Right ventricle myocardium superior (tissue), 1 donor: ENCODE data around the gene KRTAP5-10. TPM values are rescaled to one million over a fixed set of nuclear protein-coding genes. Genes with fewer than 3 reads are reported as not detected.
"Not testable (repeated sequence)": the region's sequence is repeated elsewhere in the genome, so short reads cannot be mapped to it uniquely, and the experiment has no call there.

Experiments used
- ATAC-seq: fragments of 200-7000 bp; cut with Tn5 transposase; one replicate; pipeline ENCODE4 v1.9.1; 2020; ENCODE audit warnings: mild to moderate bottlenecking; ENCODE audit not compliant: poor library complexity
- DNase-seq: peaks from one replicate; pipeline ENCODE4 v3.0.0-alpha.2; 2020
- intact Hi-C: fragments of 100-400 bp; cut with DNase I; formaldehyde crosslinking; loops from one replicate; pipeline ENCODE4 v1.11.2; 2022
- total RNA-seq: library from RNA; stranded (reverse); fragmentation: NEBNext Ultra II Directional; extraction: Animal tissue kit (Norgen Biotek cat#: 25700); gene quantifications from one replicate; pipeline ENCODE4 v1.2.1, GENCODE V29; 2021
- donor health status: DM: no; HTN: yes; CAD: no; lungs with severe emphysema.

The KRTAP5-10 gene
- total RNA-seq, 1 donor from 2014 or later = not detected

GRCh38 chr11:71566626-71567599, 1.6 kb downstream of the KRTAP5-10 start:
- ATAC-seq, intact Hi-C loops, DNase-seq: not testable (repeated sequence)

- intact Hi-C loops, ATAC-seq, DNase-seq: not testable (repeated sequence)
Measured at GRCh38 chr11:71567633-71568032, 2.3 kb downstream of the KRTAP5-10 start.

GRCh38 chr11:71568704-71569349, 3.5 kb downstream of the KRTAP5-10 start:
- no peak for DNase-seq
- intact Hi-C loops = no loop called here
- no peak for ATAC-seq

GRCh38 chr11:71571101-71571850, 5.9 kb downstream of the KRTAP5-10 start:
- intact Hi-C loops, ATAC-seq: not testable (repeated sequence)

GRCh38 chr11:71572811-71573210, 7.4 kb downstream of the KRTAP5-10 start:
- DNase-seq (no peak), ATAC-seq (no peak)
- intact Hi-C loops = no loop called here

More at GRCh38 chr11:71571101-71571850, 5.9 kb downstream of the KRTAP5-10 start:
- not testable (repeated sequence) for DNase-seq

GRCh38 chr11:71574418-71574817, 9.1 kb downstream of the KRTAP5-10 start:
- intact Hi-C loops = no loop called here
- no peak for DNase-seq
- ATAC-seq = no peak

GRCh38 chr11:71575723-71576424, 10.5 kb downstream of the KRTAP5-10 start:
- no peak for DNase-seq
- no peak for ATAC-seq
- intact Hi-C loops = no loop called here

- intact Hi-C loops, DNase-seq, ATAC-seq: not testable (repeated sequence)
Measured at GRCh38 chr11:71576688-71577465, 11.5 kb downstream of the KRTAP5-10 start.

GRCh38 chr11:71577469-71578004, 12.2 kb downstream of the KRTAP5-10 start:
- ATAC-seq = no peak
- no peak for DNase-seq
- intact Hi-C loops = no loop called here

- intact Hi-C loops, DNase-seq: not testable (repeated sequence)
- ATAC-seq = peak; percentile 11
Measured at GRCh38 chr11:71579513-71579912, 14.2 kb downstream of the KRTAP5-10 start.

GRCh38 chr11:71580057-71581003, 15.0 kb downstream of the KRTAP5-10 start:
- no peak for DNase-seq
- ATAC-seq = peak; percentile 95
- intact Hi-C loops = no loop called here

GRCh38 chr11:71581826-71582225, 16.5 kb downstream of the KRTAP5-10 start:
- no peak for DNase-seq
- ATAC-seq = no peak
- intact Hi-C loops = no loop called here

- intact Hi-C loops = no loop called here
- ATAC-seq (no peak), DNase-seq (no peak)
Measured at GRCh38 chr11:71582309-71582895, 17.0 kb downstream of the KRTAP5-10 start, which contains the start of gene KRTAP5-11. Gene KRTAP5-11, minus strand, starts transcription at chr11:71582875. Its CDS starts 38 bp downstream, at chr11:71582837.

- intact Hi-C loops, DNase-seq, ATAC-seq: not testable (repeated sequence)
Measured at GRCh38 chr11:71582969-71583368, 17.6 kb downstream of the KRTAP5-10 start.

- intact Hi-C loops, DNase-seq: not testable (repeated sequence)
Measured at GRCh38 chr11:71585673-71586072, 20.3 kb downstream of the KRTAP5-10 start.

GRCh38 chr11:71588314-71588713, 23.0 kb downstream of the KRTAP5-10 start:
- not testable (repeated sequence) for ATAC-seq, DNase-seq

More at GRCh38 chr11:71585673-71586072, 20.3 kb downstream of the KRTAP5-10 start:
- ATAC-seq = not testable (repeated sequence)

More at GRCh38 chr11:71588314-71588713, 23.0 kb downstream of the KRTAP5-10 start:
- intact Hi-C loops = not testable (repeated sequence)
